Stimulated activated effector memory CD8-positive, alpha-beta T cell treated with anti-CD3 and anti-CD28 coated beads, Interleukin-12 subunit alpha, Interleukin-12 subunit beta, amount 100 ng/mL, for 72 hours (primary cell): ENCODE measurements around the gene TJP1.
A peak's percentile ranks its signal among the peaks of the same experiment; 100 is the strongest.

ENCODE experiments used
- ATAC-seq: fragments of 150-1000 bp; cut with Tn5 transposase; 2 replicates; pipeline ENCODE4 v1.10.0; 2021
- DNase-seq, 2 donors: peaks; one replicate each; pipeline ENCODE4 v3.0.0; 2021 to 2022; ENCODE audit warnings: low spot score in 2 of 2
- H3K27ac Mint-ChIP-seq: one replicate; pipeline ENCODE4 v1.8.0; 2022; ENCODE audit warnings: mild to moderate bottlenecking, mixed read lengths
- H3K36me3 Mint-ChIP-seq: one replicate; pipeline ENCODE4 v1.8.0; 2022; ENCODE audit warnings: mild to moderate bottlenecking, mixed read lengths
- H3K4me1 Mint-ChIP-seq: one replicate; pipeline ENCODE4 v1.8.0; 2022; ENCODE audit warnings: mixed read lengths
- H3K4me3 Mint-ChIP-seq: one replicate; pipeline ENCODE4 v1.8.0; 2022; ENCODE audit warnings: mild to moderate bottlenecking, mixed read lengths
- H3K9me3 Mint-ChIP-seq: one replicate; pipeline ENCODE4 v1.8.0; 2022; ENCODE audit warnings: mixed read lengths

TJP1 gene

DNA sequence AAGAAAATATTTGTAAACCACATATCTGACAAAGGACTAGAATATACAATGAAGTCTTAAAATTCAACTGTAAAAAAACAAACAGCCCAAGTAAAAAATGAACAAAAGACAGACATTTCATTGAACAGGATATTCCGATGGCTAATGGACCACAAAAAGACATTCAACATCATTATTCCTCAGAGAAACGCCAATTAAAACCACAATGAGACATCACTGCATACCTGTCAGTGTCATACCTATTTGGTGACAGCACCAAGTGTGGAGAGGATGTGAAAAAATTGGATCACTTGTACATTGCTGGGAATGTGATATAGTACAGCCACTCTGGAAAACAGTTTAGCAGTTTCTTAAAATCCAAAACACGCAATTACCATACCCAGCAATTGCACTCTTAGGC, 29.9 kb upstream of the TJP1 start:
- no peak for DNase-seq
- no peak overlapping the region for H3K27ac Mint-ChIP-seq
- H3K4me1 Mint-ChIP-seq: no peaks in the 10 kb centered on the region
- peaks cover 5% of the 10 kb centered on the region for H3K9me3 Mint-ChIP-seq
- H3K4me3 Mint-ChIP-seq: no peak overlapping the region
- no peaks in the 10 kb centered on the region for H3K36me3 Mint-ChIP-seq
- no peak for ATAC-seq

DNA sequence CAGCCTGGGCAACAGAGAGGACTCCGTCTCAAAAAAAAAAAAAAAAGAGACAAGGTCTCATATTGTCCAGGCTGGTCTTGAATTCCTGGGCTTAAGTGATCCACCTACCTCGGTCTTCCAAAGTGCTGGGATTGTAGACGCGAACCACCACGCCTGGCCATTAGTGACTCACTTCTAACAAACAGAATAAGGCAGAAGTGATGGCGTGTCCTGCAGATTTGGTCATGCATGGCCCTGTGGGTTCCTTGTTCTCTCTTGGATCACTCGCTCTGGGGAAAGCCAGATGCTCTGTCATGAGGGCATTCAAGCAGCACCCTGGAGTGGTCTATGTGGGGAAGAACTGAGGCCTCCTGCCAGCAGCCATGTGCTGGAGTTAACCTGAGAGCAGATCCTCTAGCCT, 27.4 kb upstream of the TJP1 start:
- Mint-ChIP-seq H3K27ac (no peak overlapping the region), H3K36me3 (no peaks in the 10 kb centered on the region), H3K4me3 (no peak overlapping the region), H3K4me1 (no peaks in the 10 kb centered on the region), H3K9me3 (peaks cover 6% of the 10 kb centered on the region)
- DNase-seq: no peak
- ATAC-seq: no peak

DNA sequence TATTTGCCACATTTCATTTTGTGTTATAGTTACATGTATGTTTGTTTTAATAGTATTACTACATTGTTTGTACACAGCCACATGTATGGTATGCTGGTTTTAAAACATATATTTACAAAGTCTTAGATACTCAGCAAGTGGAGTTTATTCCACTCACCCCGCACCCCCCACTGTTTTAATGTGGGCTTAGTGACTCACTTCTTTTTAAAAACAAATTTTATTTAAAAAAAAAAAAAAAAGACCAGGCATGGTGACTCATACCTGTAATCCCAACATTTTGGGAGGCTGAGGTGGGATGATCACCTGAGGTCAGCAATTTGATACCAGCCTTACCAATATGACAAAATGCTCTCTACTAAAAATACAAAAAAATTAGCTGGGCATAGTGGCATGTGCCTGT, 26.9 kb upstream of the TJP1 start:
- H3K27ac Mint-ChIP-seq: no peak overlapping the region
- ATAC-seq (no peak), DNase-seq (no peak)
- H3K4me1 Mint-ChIP-seq: no peaks in the 10 kb centered on the region
- H3K4me3 Mint-ChIP-seq: no peak overlapping the region
- H3K9me3 Mint-ChIP-seq: peaks cover 8% of the 10 kb centered on the region
- no peaks in the 10 kb centered on the region for H3K36me3 Mint-ChIP-seq

GRCh38 chr15:29844290-29844903, 22.1 kb upstream of the TJP1 start:
- DNase-seq: no peak
- Mint-ChIP-seq H3K36me3 (no peaks in the 10 kb centered on the region), H3K4me1 (no peaks in the 10 kb centered on the region), H3K27ac (no peak overlapping the region), H3K9me3 (peaks cover 8% of the 10 kb centered on the region), H3K4me3 (no peak overlapping the region)
- ATAC-seq: no peak

DNA sequence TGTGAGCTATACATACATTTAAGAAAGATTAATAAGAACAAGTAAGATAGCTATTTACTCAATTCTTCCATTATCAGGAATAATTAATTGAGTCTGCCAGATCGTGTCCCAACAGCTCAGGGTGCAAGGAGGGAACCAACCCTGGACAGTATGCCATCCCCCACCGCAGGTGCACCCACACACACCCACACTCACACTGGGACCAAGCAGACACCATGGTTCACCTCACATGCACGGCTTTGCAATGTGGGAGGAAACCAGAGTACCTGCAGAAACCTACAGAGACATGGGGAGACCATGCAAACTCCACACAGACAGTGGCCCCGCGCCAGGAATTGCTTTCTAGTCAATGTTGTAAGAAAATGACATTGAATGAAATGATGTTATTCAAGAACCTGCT, 20.0 kb upstream of the TJP1 start:
- no peak for DNase-seq
- no peaks in the 10 kb centered on the region for H3K36me3 Mint-ChIP-seq
- peaks cover 4% of the 10 kb centered on the region for H3K9me3 Mint-ChIP-seq
- H3K4me3 Mint-ChIP-seq: no peak overlapping the region
- H3K27ac Mint-ChIP-seq: no peak overlapping the region
- H3K4me1 Mint-ChIP-seq: no peaks in the 10 kb centered on the region
- ATAC-seq: no peak

GRCh38 chr15:29840926-29841325, 18.7 kb upstream of the TJP1 start:
- no peak overlapping the region for H3K4me3 Mint-ChIP-seq
- H3K27ac Mint-ChIP-seq: no peak overlapping the region
- DNase-seq (no peak), ATAC-seq (no peak)
- H3K4me1 Mint-ChIP-seq: no peaks in the 10 kb centered on the region
- peaks cover 2% of the 10 kb centered on the region for H3K9me3 Mint-ChIP-seq
- no peaks in the 10 kb centered on the region for H3K36me3 Mint-ChIP-seq

DNA sequence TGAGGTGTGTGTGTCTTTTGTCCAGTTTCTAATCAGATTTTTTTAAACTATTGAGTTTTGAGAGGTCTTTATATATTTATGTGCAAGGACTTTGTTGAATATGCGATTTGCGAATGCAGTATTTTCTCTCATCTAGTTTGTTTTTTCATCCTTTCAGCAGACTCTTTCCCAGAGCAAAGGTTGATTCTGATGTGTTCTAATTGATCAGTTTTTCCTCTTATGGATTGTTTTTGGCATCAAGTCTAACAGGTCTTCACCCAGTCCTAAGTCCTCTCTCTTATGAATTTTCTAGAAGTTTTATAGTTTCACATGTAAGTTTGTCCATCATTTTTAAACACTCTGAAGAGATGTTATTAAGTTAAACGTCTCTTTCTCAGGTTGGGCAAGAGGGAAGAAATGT, 17.8 kb upstream of the TJP1 start:
- ATAC-seq: no peak
- DNase-seq: no peak
- Mint-ChIP-seq H3K36me3 (no peaks in the 10 kb centered on the region), H3K4me1 (no peaks in the 10 kb centered on the region), H3K4me3 (no peak overlapping the region), H3K9me3 (peaks cover 2% of the 10 kb centered on the region), H3K27ac (no peak overlapping the region)

DNA sequence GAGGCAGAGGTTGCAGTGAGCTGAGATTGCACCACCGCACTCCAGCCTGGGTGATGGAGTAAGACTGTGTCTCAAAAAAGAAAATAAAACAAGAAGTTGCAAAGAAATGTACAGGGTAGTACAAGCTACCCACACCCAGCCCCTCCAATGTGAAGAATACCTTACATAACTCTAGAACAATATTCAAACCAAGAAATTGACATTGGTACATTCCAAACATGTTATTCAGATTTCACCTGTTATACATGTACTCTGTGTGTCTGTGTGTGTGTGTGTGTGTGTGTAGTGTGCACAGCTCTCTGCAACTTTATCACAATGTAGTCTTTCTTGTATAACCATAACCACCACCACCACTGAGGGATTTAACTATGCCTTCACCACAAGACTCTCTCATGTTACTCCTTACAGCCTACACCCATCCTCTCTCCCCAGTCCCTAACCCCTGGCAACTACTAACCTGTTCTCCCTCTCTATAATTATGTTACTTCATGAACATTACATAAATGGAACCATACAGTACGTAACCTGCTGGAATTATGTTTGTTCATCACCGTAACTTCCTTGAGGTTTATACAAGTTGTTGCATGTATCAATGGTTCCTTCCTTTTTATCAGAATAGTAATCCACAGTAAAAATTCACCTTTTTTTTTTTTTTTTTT, 16.2 kb upstream of the TJP1 start:
- H3K9me3 Mint-ChIP-seq: no peaks in the 10 kb centered on the region
- DNase-seq (no peak), ATAC-seq (no peak)
- H3K4me1 Mint-ChIP-seq: no peaks in the 10 kb centered on the region
- no peaks in the 10 kb centered on the region for H3K36me3 Mint-ChIP-seq
- no peak overlapping the region for H3K4me3 Mint-ChIP-seq
- no peak overlapping the region for H3K27ac Mint-ChIP-seq

DNA sequence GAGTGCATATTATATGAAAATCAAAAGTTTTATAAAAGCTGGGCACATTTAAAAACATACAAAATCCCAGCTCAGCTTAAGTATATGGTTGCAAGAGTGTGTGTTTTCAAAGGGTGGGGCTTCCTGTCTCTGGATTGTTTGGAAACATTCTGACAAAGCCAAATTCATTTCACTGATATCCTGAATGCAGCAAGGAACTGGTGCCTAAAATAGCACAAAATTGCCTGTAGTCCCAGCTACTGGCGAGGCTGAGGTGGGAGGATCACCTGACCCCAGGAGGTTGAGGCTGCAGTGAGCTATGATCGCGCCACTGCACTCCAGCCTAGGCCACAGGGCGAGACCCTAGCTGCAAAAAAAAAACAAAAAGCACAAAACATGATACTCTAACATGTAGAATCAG, 13.0 kb upstream of the TJP1 start:
- Mint-ChIP-seq H3K4me1 (no peaks in the 10 kb centered on the region), H3K27ac (no peak overlapping the region), H3K36me3 (no peaks in the 10 kb centered on the region), H3K4me3 (no peak overlapping the region), H3K9me3 (peaks cover 10% of the 10 kb centered on the region)
- ATAC-seq (no peak), DNase-seq (no peak)

DNA sequence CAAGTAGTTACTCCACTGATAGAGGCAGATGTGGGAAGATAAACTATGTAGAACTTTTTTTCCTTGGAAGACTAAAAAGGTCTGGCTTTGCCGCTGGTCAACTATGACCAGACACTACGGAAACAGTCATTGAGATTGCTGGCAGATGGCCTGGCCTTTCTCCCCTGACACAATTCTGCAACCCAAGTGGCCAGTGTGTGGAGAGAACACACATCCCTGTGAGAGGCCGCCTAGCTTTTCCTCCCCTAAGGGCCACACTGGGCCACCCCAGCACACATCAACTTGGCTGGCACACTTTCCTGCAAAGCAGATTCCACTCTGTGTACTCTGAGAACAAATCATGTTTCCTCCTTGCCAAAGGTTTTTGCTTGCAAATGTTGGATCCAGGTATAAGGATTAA, 10.4 kb upstream of the TJP1 start:
- Mint-ChIP-seq H3K9me3 (peaks cover 10% of the 10 kb centered on the region), H3K4me3 (no peak overlapping the region), H3K4me1 (no peaks in the 10 kb centered on the region), H3K27ac (no peak overlapping the region), H3K36me3 (no peaks in the 10 kb centered on the region)
- ATAC-seq (no peak), DNase-seq (no peak)

DNA sequence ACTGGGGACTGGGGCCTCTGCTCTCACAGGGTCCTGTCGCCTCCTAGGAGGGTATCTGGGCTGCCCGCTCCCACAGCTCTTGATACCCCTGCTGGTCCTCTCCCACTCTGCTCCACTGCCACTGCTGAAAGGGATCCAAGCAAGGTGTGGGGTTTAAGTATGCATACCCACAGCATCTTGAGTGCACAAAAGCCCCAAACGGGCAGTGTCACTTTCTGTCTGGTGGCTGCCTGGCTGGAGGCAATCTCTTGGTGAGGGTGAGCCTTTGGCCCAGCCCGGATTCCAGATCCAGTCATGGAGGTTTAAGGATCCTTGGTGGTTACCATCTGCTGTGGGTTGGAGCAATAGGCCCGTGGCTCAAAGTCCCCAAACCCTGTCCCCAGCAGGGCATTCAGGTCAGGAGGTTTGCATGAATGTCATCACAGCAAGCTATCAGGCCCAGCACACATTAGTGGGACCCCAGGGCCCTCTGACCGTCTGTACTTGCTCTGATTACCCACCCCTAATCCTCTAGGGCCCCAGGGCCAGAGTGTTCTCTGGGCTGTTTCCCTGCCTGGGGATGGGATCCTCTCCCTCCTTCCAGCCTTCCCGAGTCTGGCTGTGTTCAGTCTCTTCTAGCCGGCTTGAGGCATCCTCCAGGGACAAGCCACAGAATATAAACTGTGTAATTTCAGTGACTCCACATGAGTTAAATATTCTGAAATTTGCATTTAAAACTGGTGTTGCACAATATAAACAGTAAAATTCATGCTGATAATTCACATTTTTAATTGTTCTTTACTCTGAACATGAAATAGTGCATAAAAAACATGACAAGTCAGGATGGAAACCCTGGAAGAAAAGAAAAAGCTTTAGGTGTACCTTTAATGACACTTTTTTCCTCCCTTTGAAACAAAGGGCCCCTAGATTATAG, 4.9 kb upstream of the TJP1 start:
- DNase-seq: no peak
- no peak for ATAC-seq
- Mint-ChIP-seq H3K4me3 (no peak overlapping the region), H3K9me3 (peaks cover 15% of the 10 kb centered on the region), H3K27ac (no peak overlapping the region), H3K4me1 (peaks cover 5% of the 10 kb centered on the region), H3K36me3 (no peaks in the 10 kb centered on the region)

DNA sequence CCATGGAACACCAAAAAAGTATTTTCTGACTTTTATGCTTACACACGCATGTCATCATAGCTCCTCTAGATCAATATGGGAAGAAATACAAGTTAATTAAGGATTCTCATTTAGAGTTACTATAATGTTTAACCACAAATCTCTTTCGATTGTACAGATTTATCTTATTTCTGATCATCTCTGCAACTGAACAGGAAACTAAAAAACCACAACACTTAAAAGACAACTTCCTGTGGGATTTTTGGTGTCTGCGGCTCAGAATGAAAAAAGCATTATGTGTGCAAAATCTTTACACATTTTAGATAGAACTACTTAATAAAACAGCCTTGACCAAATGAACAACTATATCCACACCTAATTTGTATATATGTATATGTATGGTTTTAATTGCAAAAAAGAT, 3.0 kb upstream of the TJP1 start:
- no peak for DNase-seq
- no peaks in the 10 kb centered on the region for H3K36me3 Mint-ChIP-seq
- no peak overlapping the region for H3K27ac Mint-ChIP-seq
- ATAC-seq: no peak
- peaks cover 7% of the 10 kb centered on the region for H3K9me3 Mint-ChIP-seq
- peaks cover 5% of the 10 kb centered on the region for H3K4me1 Mint-ChIP-seq
- H3K4me3 Mint-ChIP-seq: no peak overlapping the region

GRCh38 chr15:29822684-29823459, 604 bp upstream of the TJP1 start:
- ATAC-seq (no peak), DNase-seq (no peak)
- Mint-ChIP-seq H3K4me3 (no peak overlapping the region), H3K36me3 (no peaks in the 10 kb centered on the region), H3K9me3 (peaks cover 7% of the 10 kb centered on the region), H3K4me1 (peaks cover 5% of the 10 kb centered on the region), H3K27ac (no peak overlapping the region)

- no peak for DNase-seq
- peaks cover 5% of the 10 kb centered on the region for H3K4me1 Mint-ChIP-seq
- ATAC-seq: peak; percentile 42
- H3K27ac Mint-ChIP-seq: no peak overlapping the region
- H3K4me3 Mint-ChIP-seq: no peak overlapping the region
- no peaks in the 10 kb centered on the region for H3K36me3 Mint-ChIP-seq
- H3K9me3 Mint-ChIP-seq: peaks cover 7% of the 10 kb centered on the region
These were observed 710 bp downstream of the TJP1 start for GRCh38 chr15:29821416-29822099.
